ENCODE measurements around the gene BMP3.

- TF ChIP-seq CTCF (IDR thresholded peaks at IDR 0.05) (no peak), POLR2A (IDR thresholded peaks at IDR 0.05) (no peak)
Observed at GRCh38 chr4:80989921-80990544, 40.5 kb upstream of the BMP3 start.
